ENCODE results near the gene GFAP.
A peak's percentile ranks its signal among the peaks of the same experiment; 100 is the strongest.

- no peak for TF ChIP-seq POLR2A (IDR thresholded peaks at IDR 0.05)
- TF ChIP-seq CTCF (IDR thresholded peaks at IDR 0.05) = peak in 2 of 3 donors; percentile 12 to 28
Observed at GRCh38 chr17:44899074-44899782, 16.1 kb downstream of the GFAP start, which contains the start of gene EFTUD2.
